DMS153 treated with DMSO at 0.1 percent for 48 hours (cell line): ENCODE results near the gene IARS1.

Experiments used
- DNase-seq: peaks from one replicate; lab custom pipeline; 2025; ENCODE audit not compliant: unreplicated experiment; lab: John Stamatoyannopoulos, UW

The IARS1 gene

GRCh38 chr9:92295827-92296258 lies 2.3 kb upstream of the IARS1 start:
- DNase-seq = no peak

- DNase-seq = no peak
These were observed 1.8 kb upstream of the IARS1 start for GRCh38 chr9:92295240-92295790.

- no peak for DNase-seq
These were observed 790 bp upstream of the IARS1 start for GRCh38 chr9:92294297-92294676.

GRCh38 chr9:92293075-92293354 lies 482 bp downstream of the IARS1 start:
- DNase-seq = no peak

GRCh38 chr9:92292338-92293074 lies 991 bp downstream of the IARS1 start:
- DNase-seq = no peak

GRCh38 chr9:92291577-92291976 lies 1.9 kb downstream of the IARS1 start:
- DNase-seq = no peak

GRCh38 chr9:92290785-92291429 lies 2.6 kb downstream of the IARS1 start:
- DNase-seq = no peak

GRCh38 chr9:92289708-92290390 lies 3.6 kb downstream of the IARS1 start:
- no peak for DNase-seq

- no peak for DNase-seq
These were observed 14.2 kb downstream of the IARS1 start for GRCh38 chr9:92279302-92279701.

- DNase-seq = no peak
These were observed 15.4 kb downstream of the IARS1 start for GRCh38 chr9:92278110-92278509.

GRCh38 chr9:92276331-92277032 lies 17.0 kb downstream of the IARS1 start:
- DNase-seq = no peak

GRCh38 chr9:92275541-92275940 lies 18.0 kb downstream of the IARS1 start:
- DNase-seq = no peak

GRCh38 chr9:92270511-92270910 lies 23.0 kb downstream of the IARS1 start:
- DNase-seq = no peak

- DNase-seq = no peak
These were observed 27.0 kb downstream of the IARS1 start for GRCh38 chr9:92266486-92266885.

GRCh38 chr9:92265154-92265553 lies 28.3 kb downstream of the IARS1 start:
- DNase-seq = no peak

GRCh38 chr9:92263131-92263530 lies 30.4 kb downstream of the IARS1 start:
- no peak for DNase-seq

- DNase-seq = no peak
These were observed 36.2 kb downstream of the IARS1 start for GRCh38 chr9:92257327-92257726.

- no peak for DNase-seq
These were observed 38.8 kb downstream of the IARS1 start for GRCh38 chr9:92254381-92255337.

GRCh38 chr9:92253656-92254055 lies 39.8 kb downstream of the IARS1 start:
- DNase-seq = no peak

GRCh38 chr9:92247981-92248380 lies 45.5 kb downstream of the IARS1 start:
- no peak for DNase-seq
